Liver (tissue), 3 donors: ENCODE results near the gene FAM53B.

Experiments used
- HNF4G ChIP-seq: IDR thresholded peaks from 2 replicates; pipeline ENCODE4 v1.6.1; 2016; ENCODE audit warnings: antibody characterized with exemption
- RAD21 ChIP-seq, 2 donors: IDR thresholded peaks; 2 replicates each; pipeline ENCODE4 v1.6.1; 2016; ENCODE audit warnings: antibody characterized with exemption in 2 of 2, mild to moderate bottlenecking in 2 of 2
- TF ChIP-seq, protein P1 (sequence below): fragments of 150-350 bp; IDR thresholded peaks from 2 replicates; pipeline ENCODE4 v1.5.1; 2017; ENCODE audit warnings: improper control_type of control experiment, low read depth, low read length; ENCODE audit not compliant: missing input control
- donor health status: healthy.
- donor health status: healthy.

DNA sequence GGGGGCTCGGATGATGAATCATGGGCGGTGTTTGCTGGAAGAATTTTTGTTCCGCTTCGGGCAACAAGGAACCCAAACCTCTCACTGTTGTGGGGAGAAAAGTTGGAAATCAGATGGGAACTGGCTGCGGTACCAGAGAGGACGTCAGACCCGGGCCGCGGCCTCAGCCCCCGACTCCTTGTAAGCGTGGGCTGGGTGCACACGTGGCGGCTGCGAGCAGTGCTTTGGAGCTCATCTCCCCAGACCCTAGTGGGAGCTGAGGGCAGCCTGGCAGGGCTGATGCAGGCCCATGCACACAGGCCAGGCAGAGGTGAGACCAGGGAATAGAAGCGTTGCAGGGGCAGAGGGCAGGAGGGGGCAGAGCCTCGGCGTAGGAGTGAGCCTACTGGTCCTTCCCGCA is 136.5 kb downstream of the FAM53B start:
- TF ChIP-seq, protein P1, sequence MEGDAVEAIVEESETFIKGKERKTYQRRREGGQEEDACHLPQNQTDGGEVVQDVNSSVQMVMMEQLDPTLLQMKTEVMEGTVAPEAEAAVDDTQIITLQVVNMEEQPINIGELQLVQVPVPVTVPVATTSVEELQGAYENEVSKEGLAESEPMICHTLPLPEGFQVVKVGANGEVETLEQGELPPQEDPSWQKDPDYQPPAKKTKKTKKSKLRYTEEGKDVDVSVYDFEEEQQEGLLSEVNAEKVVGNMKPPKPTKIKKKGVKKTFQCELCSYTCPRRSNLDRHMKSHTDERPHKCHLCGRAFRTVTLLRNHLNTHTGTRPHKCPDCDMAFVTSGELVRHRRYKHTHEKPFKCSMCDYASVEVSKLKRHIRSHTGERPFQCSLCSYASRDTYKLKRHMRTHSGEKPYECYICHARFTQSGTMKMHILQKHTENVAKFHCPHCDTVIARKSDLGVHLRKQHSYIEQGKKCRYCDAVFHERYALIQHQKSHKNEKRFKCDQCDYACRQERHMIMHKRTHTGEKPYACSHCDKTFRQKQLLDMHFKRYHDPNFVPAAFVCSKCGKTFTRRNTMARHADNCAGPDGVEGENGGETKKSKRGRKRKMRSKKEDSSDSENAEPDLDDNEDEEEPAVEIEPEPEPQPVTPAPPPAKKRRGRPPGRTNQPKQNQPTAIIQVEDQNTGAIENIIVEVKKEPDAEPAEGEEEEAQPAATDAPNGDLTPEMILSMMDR, result no peak
- TF ChIP-seq HNF4G (no peak), RAD21 (IDR thresholded peaks at IDR 0.05) (no peak)
